NCI-H1417 (cell line): ENCODE measurements around the gene ATF7.

Experiments used
- DNase-seq, 3 experiments: peaks; one replicate each; lab custom pipeline; 2025; lab: John Stamatoyannopoulos, UW

The ATF7 gene

GRCh38 chr12:53524476-53524875 lies 101.7 kb downstream of the ATF7 start:
- no peak for DNase-seq

DNA sequence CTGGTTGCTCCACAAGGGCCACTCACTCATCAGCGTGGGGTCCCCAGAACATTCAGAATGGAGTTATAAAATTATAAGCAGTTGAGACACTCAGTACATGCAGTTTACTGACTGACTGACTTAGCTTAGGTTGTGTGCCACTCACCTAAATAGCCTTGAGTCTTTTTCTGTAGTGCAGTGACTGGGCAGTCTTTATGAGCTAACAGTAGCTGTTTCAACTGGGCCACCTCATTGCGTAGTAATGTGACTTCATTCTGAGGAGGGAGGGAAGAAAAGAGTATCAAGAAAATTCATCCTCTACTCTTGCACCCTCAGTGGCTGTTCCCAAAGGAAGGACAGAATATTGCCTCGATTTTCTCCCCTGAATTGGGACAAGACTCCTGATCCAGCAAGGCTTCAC lies 103.1 kb downstream of the ATF7 start:
- no peak for DNase-seq

DNA sequence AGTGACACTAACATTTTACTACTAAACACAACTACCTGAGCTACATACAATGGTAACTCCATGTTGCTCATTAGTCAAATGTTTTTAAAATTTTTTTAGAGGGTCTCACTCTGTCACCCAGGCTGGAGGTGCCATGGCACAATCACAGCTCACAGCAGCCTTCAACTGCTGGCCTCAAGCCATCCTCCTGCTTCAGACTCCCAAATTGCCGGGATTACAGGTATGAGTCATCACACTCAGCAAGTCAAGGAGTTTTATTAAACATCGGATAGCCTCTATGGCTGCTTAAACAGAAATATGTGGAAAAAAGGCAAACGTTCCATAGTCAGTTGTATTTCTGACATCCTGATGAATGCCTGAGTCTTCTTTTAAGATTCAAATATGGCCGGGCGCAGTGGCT lies 107.8 kb downstream of the ATF7 start:
- DNase-seq, result no peak

DNA sequence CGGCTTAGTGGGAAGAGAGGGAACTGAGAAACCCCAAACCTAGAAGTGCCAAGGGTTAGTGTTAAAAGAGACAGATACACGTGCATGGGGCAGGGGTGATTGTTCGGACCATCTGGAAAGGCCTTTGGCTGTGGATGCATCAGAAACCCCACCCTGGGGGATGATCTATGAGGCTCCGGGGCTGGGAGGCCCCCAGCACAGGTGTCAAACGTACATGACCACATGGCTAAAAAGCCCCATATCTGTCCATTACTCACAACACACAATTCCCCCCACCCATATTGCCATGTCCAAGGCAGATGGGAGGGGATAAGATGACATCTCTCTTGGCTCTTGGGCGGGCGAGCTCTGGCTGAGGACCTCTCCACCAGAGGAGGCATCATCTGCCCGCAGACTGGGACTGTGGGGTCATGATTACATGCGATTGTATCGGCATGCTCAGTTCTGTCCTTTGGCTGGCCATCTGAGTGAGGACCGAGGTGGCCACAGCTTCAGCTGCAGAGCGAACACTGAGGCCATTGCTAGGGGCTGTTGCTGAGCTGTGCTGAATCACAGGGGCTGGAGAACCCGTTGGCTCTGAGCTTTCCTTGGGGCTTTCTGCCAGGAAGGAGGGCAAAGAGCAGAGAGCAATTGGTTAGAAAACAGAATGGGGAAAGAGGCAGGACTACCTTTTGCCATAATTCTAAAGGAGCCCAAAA lies 109.3 kb downstream of the ATF7 start:
- no peak for DNase-seq

- no peak for DNase-seq
These were observed 110.9 kb downstream of the ATF7 start for GRCh38 chr12:53515291-53515680.

DNA sequence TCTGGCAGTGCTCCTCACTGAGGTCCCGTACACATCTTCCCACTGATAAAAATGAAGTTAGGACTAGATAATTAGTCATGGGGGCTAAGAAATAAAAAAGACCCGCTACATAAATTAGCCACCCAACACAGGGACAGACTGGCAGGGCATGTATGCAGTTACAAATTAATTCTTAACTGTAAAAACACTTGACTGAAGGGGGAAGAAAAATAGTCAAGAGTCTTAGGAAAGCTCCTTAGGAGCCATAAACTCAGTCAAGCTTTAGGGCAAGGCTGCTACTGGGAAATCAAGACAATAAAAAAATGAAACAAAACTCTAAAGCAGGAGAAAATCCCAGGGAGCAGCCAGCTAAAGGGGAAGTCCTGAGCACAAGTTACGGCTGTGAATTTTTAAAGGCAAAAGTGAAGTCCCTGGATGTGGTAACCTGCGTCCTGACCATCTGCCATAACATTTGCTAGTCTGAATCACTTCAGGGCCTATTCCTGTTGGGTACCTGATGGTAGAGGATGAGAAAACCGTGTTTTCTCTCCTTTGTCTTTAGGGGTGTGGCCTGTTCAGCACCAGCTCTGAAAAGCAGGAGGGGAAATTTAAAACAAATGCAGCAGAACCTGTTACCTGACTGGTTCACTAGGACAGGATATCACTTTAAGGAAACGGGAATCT lies 111.4 kb downstream of the ATF7 start:
- DNase-seq, result no peak

GRCh38 chr12:53513712-53514410 lies 112.3 kb downstream of the ATF7 start:
- DNase-seq, result no peak

GRCh38 chr12:53510181-53510812 lies 115.9 kb downstream of the ATF7 start:
- DNase-seq, result no peak

- DNase-seq, result peak; percentile 78 to 90 (median 82)
These were observed 117.5 kb downstream of the ATF7 start for GRCh38 chr12:53508534-53509170.

DNA sequence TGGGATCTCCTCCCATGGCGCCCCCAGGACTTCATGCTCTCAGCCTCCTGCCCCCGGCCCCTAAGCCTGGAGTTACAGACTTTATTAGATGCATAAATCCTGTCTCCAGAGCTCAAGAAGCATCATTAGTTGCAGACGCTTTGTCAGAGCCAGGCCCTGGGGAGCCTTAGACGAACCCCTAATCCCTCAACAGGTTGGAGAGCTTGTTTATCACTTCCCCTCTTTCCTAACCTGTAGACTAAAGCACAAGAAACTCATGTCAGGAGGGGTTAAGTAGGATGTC lies 118.6 kb downstream of the ATF7 start:
- no peak for DNase-seq

DNA sequence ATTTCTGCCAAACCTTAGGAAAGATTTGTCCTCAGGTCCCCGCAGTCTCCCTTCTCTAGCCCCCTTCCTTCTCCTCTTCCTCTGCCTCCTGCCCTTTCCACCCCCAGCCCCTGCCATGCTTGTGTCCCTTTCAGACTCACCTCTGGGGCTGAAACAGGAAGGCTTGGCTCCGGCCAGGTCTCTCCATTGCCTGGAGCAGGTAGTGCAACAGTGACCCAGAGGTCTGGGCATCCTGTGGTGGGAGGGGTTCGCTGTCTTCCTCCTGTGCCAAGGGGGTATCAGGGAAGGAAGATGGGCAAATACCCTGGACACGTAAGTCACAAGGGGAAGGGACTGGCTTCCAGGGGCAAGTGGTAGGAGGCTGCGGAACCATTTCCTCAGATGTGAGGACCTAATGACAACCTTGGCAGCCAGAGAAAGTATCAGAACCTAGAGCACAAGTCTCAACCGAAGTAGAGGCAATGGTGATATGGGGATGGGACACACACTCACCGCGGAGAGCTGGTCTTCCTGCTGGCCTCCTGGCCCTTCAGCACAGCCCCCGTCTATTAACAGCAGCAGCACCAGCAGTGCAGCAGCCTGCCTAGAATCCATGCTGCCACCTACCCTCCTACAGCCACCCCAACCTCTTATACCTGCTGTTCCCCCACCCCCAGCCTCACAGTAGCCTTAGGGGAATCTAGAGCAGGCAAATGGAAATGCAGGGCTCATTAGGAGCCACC lies 119.1 kb downstream of the ATF7 start, which contains the start of gene NPFF:
NPFF (minus strand) TSS at position 604 of the 722 bp plus-strand sequence; CDS start at position 594, 10 bp downstream.
- DNase-seq, result no peak

GRCh38 chr12:53506450-53506785 lies 119.8 kb downstream of the ATF7 start:
- DNase-seq, result no peak

- no peak for DNase-seq
These were observed 120.4 kb downstream of the ATF7 start for GRCh38 chr12:53505555-53506449.

DNA sequence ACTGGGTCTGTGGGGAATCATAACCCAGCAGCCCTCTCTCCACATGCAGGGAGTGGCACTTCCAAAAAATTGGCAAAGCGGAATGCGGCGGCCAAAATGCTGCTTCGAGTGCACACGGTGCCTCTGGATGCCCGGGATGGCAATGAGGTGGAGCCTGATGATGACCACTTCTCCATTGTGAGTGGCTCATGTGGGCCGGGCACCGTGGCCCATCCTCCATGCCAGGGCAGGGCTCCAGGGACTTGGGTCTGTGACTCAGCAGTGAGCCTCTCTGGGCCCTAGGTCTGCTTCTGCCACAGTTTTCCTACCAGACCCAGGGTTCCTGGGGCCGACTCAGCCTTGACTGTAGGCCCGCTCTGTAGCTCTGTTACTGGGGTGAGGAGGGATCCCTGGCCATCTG lies 121.1 kb downstream of the ATF7 start:
- no peak for DNase-seq

DNA sequence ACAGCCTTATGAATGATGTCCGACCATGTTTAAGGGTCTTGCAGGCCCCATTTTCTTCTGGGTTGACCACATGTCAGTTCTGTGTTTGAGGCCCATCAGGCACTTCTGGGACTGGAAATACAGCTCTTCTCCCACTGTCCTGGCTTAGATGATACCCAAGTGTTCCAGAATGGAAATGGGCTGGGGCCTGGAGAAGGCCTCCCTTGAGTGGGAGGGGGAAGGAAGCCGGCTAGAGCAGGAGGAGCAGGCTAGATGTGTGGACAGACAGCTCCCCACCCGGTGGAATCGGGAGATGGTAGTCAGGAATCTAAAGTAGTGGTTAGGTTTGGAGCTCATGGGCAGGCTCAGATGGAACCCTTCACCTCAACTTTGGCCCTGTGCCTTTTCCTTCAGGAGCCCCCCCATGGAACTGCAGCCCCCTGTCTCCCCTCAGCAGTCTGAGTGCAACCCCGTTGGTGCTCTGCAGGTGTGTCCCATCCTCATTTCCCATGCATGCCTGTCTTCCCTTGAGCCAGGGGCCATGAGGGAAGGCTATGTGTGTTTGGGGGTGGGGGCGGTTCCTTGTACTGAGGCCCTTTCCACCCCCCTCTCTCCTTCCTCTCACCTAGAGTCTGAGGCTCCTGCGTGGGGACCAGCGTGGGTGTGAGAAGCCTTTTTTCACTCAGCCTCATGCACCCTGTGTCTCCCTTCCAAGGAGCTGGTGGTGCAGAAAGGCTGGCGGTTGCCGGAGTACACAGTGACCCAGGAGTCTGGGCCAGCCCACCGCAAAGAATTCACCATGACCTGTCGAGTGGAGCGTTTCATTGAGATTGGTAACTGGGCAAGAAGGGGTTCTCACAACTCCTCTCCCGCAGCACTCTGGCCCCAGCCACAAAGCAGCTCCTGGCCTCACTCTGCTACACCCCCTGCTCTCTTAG lies 121.9 kb downstream of the ATF7 start:
- no peak for DNase-seq

DNA sequence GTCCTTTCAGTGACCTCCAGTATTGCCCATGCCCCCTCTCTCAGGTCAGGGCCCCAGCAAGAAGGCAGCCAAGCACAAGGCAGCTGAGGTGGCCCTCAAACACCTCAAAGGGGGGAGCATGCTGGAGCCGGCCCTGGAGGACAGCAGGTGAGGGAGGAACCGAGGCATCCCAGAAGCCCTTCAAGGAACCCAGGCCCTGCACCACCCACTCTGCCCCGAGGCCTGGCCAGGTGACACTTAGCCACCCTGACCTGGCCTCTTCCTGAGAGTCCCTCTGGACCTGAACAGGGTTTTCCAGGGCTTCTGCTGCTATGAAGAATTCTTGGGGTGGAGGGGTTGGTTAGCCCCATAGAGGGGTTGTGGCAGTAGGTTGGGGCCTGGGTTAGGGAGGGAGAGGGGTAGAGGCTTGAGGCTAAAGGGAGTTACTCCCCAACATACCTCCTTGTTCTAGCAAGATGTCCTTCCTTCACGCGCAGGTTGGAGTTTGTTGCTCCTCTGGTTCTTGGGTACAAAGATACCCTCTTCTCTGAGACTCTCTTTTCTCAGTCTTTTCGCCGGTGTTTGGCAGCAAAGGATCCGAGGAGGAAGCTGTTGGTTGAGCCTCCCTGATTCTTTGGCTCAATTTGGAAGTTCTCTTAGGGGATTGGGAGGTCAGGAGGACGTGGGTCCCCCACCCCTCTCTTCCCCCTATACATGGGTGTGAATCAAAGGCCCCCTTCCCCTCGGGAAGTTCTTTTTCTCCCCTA lies 123.0 kb downstream of the ATF7 start:
- DNase-seq, result no peak

DNA sequence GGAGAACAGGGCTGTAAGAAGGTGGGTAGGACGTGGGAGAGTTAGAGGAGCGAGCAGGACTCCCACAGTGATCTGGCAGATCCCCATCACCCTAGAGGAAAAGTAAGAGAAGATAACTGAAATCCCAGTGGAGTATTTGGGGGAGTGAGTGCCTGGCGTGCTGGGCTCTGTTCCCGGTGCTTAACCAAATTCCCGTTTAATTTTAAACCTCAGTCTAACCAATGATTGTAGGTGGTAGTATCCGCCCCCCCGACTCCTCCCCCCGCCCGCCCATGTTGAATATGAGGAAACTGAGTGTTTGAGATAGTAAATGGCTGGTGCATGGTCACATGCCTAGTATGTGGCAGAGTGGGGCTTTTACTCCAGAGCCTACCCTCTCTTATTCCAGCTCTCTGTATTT lies 123.9 kb downstream of the ATF7 start:
- no peak for DNase-seq

DNA sequence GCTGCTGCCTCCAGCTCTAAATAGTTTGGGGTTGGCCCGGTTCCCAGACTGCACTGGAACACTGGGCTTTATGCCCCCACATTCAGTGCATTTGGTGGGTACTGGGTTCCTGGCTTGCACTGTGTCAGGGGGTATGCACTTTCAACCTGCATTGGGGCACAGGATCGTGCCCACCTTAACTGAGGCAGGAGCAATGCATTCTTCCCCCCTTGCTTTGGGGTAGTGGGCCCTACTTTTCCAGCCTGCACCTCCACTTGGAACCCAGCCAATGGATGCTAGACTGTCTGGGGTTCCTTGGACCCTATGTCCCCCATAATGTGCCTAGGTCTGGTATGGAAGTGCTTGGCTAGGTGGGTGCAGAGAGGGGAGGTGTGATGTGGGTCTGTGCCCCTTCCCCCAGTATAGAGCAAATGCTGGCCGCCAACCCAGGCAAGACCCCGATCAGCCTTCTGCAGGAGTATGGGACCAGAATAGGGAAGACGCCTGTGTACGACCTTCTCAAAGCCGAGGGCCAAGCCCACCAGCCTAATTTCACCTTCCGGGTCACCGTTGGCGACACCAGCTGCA lies 124.5 kb downstream of the ATF7 start:
- DNase-seq, result no peak
